HG02973 (cell line): ENCODE measurements around the gene REEP1.

Experiments
- ATAC-seq: cut with Tn5 transposase; IDR thresholded peaks from one replicate; pipeline ENCODE4 v1.9.1; 2021; ENCODE audit warnings: moderate library complexity; ENCODE audit not compliant: unreplicated experiment

REEP1 gene, protein sequence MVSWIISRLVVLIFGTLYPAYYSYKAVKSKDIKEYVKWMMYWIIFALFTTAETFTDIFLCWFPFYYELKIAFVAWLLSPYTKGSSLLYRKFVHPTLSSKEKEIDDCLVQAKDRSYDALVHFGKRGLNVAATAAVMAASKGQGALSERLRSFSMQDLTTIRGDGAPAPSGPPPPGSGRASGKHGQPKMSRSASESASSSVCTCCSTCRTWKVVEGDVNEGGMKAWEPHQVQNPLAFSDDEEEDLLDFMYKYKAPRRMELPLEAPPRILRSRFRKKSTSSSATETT

DNA sequence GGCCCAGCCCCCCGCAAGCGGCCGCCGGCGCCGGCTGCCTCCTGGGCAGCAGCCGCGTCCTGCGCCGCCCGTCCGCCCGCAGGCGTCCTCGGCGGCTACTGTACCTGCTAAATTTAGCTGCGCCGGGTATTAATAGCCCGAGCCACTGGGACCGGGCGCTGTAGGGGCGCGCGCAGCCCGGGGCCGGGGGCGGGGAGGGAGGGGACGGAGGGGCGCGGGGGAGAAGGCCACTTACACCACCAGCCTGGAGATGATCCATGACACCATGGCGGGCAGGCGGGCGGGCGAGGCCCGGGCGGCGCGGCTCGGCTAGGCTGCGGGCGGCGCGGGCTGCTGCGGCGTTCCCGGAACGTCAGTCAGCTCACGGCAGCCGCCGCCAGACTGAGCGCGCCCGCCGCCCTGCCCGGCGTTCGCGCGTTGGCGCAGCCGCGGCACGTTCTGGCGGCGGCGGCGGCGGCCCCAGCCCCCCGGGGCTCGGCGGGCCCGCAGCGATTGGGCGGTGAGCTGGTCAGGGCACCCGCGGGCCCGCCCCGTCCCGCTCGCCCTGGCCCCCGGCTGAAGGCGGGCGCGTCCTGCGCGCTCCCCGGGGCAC, at the start of gene REEP1:
TSS of gene REEP1 (minus strand) at position 383 of the 592 bp plus-strand sequence. CDS start at position 267, 116 bp downstream.
- ATAC-seq = no peak

DNA sequence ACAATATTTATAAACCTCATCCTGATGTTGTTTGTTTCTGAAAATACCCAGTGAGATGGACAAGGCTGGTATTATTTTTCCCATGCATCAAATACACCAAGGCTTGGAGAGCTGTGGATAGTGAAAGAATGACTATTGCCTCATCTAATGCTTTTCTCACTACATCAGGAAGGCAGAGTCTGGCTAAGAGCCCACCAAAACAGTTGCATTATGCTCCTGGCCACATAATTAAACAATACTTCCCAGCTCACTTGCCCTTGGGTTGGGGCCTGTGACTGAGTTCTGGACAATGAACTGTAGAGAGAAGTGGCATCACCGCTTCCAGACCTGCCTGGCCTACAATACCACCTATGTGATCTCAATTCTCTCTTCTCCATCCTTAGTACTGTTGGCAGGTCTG, 46.4 kb upstream of the REEP1 start:
- no peak for ATAC-seq

DNA sequence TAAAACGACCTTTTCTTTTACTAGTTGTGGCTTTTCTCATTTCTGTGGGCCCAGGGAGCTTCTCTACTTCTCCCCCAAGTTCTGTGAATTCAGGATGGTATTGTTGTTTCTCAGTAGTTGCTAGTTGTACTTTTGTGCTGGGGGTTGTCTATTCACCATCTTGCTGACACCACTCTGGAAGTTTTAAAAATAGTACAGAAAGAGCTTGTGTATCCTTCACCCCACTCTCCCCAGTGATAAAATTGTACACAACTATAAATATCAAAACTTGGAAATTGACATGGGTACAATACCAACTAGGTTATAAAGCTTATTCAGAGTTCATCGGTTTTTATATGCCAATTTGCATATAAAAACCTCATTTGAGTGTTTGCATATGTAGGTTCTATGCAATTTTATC, 45.3 kb upstream of the REEP1 start:
- no peak for ATAC-seq

DNA sequence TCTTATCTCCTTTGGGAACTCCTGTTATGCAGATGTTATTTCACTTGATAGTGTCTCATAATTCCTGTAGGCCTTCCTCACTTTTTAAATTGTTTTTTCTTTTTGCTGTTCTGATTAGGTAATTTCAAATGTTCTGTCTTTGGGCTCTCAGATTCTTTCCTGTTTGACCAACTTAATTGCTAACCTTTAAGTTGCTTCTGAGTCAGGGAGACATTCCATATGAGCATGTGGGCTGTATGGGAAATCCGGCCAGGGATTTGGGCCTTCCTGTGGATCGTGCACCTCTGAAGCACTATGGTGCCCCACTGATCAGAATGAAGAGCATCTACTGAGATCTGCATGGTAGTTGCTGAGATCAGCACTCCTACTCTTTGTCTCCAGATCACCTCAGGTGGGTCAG, 44.7 kb upstream of the REEP1 start:
- ATAC-seq = no peak

DNA sequence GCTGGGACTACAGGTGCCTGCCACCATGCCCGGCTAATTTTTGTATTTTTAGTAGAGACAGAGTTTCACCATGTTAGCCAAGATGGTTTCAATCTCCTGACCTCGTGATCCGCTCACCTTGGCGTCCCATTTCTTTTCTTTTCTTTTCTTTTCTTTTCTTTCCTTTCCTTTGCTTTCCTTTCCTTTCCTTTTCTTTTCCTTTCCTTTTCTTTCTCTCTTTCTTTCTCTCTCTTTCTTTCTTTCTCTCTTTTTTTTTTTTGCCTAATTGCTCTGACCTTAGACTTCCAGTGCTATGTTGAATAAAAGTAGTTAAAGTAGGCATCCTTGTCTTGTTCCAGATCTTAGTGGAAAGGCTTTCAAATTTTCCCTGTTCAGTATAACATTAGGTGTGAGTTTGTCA, 41.0 kb upstream of the REEP1 start:
- no peak for ATAC-seq

DNA sequence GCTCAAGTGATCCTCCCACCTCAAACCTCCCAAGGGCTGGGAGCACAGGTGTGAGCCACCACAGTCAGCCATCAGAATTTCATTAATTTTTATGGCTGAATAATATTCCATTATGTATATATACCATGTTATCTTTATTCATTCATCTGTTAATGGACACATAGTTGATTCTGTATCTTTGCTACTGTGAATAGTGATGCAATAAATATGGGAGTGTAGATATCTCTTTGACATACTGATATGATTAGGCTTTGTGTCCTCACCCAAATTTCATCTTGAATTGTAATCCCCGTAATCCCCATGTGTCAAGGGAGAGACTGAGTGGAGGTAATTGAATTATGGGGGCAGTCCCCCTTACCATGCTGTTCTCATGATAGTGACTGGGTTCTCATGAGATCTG, 38.2 kb upstream of the REEP1 start:
- ATAC-seq = no peak

DNA sequence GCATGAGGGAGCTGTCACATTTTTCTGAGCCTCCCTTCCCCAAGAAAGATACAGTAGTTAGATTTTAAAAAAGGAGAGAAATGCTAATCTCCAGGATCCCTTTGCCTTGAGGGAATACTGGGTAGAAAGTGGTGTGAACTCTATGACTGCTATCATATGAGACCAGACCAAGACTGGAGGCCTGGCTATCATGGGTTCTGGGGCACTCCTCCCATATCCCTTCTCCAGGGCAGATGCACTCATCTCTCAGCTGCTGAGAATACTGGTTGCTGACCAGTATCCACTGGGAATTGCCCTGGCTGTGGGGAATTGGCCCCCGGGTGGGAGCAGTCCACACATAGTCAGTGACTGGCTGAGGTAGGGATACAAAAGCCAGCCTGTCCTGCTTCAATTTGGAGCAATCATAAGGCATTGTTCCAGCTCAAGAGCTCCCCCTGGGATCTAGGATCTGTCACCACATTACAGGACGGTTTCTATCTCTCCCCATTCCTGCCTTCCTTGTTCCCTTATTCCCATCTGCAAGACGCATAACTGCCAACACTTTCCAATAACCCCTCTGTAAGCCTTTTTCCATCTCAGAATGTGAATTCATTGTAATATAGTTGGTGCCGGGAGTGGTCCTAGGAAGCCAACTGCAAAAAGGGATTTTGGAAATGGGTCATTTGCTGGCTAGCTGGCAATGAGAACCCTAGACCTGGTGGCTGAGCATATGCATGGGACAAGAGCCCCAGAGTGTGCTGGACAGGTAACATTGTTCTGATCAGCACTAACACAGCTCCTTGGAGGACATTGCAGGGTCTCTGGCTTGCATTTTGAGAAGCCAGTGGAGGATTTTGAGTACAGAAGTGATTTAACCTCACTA, 35.4 kb upstream of the REEP1 start:
- ATAC-seq = no peak

DNA sequence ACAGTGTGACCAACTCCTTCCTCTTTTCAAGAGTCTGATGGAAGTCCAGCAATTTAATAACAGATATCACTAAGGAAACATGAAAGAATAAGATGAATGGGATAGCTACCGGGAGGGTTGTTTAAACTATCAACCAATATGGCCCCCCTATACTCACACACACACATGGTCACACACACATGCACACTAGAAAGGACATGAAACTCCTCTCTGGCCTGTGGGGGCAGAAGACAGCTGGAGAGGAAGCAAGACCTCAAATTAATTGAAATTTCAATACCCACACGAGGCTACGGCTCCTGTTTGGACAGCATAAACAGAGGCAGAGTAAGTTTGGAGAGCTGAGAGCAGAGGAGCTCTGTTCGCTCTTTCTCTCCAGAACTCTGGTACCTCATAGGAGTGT, 34.7 kb upstream of the REEP1 start:
- no peak for ATAC-seq

DNA sequence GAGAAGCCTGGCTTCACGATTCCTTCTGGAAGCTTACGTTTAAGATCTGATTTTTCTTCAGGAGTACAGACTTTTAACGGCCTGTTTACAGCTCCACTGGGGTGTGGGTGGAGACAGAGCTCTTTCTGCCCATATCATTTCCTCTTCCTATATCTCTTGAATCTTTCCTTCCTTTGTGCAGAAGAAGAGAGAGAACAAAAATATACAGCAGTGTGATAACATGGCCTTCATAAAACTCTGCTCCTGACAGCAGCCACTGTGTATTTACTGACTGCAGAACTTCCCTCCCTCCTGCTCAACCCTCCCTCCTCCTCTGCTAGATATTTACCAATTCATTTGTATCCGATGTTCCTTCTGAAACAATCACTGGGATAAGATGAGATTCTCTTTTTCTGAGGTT, 34.1 kb upstream of the REEP1 start:
- no peak for ATAC-seq

DNA sequence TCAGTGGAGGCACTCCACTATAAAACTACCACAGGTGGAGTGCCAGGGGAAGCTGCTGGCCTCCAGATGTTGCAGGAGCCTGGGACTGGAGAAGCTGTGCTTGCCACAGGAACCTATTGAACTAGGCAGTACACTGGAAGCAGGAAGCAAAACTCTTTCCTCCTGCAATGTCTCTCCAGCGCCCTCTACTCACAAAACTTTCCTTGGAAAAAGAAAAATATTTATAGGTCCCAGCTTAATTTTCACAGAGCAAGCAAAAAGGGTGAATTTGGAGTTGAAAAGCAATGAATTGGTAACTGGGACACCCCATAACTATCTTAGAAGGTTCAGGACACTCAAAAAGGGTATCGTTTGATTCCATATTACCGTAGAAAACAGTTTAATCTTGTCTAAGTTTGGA, 33.2 kb upstream of the REEP1 start:
- ATAC-seq = no peak

DNA sequence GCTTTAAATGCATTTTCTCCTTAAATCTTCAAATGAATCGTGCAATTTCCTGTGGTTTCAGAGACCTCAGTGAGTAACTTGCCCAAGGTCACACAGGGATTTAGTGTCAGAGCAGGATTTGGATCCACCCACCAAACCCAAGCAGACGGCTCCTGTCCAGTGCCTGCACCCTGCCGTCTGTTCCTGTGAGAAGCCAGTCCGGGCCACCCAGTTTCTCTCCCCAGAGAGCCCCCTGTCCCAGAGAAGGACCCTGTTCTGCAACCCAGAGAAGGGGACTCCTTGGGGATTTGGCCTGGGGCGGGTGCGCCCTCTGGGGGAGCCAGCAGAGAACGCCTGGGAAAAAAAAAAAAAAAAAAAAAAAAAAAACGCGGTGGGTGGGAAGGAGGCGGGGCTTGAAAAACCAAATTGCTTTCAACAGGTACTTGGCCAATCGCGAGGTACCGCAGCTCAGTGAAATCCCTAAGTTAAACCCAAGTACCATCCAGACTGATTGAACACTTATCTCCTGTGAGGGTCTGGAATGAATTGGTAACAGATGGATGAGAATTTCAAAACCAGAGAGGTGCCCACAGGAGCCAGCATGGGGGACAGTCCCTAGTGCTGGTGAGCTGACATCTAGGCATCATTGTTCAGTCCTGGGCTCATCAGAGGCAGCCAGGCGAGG, 30.9 kb upstream of the REEP1 start:
- no peak for ATAC-seq

DNA sequence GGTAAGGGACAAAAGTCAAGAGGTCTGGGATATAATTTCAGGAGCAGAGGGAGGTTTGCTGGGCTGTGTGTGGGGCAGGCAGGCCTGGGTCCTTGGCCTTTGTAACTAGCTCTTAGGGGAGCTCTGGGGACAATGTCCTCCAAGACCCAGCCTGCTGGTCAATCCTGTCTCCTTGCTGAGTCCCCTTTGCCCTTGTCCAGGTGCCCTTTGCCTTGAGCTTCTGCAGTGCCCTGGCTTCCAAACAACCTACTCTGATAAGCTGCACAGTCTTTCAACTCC, 30.0 kb upstream of the REEP1 start:
- ATAC-seq = no peak

DNA sequence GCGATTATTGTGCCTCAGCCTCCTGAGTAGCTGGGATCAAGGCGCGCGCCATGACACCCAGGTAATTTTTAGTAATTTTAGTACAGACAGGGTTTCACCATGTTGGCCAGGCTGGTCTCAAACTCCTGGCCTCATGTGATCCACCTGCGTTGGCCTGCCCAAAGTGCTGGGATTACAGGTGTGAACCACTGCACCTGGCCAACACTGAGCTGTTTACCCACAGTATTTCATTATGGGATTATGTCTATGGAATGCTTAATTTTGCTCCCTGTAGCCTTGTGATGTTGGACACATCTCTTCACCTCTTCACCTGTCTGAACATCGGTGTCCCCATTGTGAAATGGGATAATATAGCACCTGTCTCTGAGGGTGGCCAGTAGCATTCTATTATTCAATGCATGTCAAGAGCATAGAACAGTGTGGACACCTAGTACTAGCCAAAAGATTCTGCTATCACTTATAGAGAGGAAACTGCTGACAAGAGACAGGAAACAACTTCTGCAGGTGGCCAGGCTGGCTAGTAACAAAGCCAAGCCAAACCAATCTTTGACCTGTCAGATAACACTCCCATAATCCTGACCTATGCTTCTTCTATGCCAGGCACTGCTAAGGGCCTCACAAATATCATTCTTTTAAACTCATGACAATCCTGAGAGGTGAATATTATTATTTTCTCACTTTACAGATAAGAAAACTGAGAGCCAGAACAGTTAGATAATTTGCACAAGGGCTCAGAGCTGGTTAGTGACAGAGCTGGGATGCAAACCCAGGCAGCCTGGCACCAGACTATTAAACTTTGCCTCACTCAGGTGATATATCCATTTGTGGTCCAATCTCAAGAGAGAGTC, 29.4 kb upstream of the REEP1 start:
- no peak for ATAC-seq

DNA sequence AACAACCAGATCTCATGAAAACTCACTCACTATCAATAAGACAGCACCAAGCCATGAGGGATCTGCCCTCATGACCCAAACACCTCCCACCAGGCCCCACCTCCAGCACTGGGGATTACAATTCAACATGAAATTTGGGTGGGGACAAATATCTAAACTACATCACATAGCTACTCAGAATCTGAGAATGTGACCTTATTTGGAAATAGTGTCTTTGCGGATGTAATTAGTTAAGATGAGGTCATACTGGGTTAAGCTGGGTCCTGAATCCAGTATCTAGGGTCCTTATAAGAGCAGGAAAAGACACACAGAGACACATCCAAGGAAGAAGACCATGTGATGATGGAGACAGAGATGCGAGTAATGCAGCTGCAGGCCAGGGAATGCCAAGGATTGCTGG, 27.5 kb upstream of the REEP1 start:
- no peak for ATAC-seq

DNA sequence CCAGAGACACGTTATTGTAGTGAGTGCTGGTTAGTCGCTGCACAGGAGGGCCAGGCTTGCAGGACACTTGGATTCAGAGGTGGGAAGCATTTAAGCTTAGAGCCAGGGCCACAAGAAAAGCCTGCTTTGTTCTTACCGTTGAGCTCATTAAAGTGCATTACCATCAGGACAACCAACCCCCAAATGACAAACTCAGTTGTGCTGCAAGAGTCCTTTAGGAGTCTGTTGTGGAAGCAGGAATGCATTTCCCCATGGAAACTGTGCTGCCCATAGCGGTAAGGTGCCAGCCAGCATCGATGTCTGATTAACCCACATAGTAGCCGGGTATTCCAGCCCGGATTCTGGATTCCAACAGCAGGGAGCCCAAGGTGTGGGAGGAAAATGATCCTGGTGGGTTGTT, 23.4 kb upstream of the REEP1 start:
- ATAC-seq = no peak

DNA sequence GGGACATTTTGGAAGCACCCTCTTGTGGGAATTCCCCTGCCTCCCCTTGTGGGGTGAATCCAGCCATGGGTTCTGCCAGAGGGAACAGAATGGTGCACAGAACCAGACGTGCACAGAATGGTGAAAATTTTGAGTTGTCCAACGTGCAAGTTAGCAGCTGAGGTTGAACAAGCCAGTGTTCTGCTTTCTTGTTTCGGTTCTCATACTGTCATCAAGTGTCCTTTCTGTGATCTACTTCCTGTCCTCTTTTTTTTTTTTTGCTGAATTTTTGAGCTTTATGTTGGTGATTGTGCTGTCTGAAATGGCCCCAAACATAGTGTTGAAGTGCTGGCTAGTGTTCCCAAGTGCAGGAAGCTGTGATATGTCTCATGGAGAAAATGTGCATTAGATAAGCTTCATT, 21.5 kb upstream of the REEP1 start:
- ATAC-seq = peak; percentile 80

DNA sequence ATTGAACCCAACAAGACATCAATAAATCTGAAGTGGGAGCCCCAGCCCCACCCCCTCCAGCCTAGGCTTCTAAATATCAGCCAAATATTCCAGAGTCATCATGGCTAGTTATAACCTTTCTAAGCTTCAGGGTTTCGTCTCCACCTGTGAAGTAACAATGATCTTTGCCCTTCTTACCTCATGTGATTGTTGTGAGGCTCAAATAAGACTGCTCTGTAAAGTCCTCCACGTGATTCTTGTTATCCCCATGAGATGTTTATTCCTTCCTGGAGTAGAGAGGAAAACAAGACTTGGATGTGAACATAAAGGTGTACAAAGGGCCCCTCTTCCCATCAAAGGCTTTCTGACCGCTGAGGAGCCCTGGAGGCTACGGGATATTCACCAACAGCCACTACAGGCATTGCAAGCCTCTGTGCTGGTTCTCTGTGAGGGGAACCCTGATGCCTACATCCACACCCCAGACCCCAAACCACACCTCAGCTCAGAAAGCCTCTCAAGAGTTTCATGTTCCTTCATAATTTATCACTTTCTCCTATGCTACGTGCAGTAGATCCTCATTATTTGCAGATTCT, 20.1 kb upstream of the REEP1 start:
- no peak for ATAC-seq

DNA sequence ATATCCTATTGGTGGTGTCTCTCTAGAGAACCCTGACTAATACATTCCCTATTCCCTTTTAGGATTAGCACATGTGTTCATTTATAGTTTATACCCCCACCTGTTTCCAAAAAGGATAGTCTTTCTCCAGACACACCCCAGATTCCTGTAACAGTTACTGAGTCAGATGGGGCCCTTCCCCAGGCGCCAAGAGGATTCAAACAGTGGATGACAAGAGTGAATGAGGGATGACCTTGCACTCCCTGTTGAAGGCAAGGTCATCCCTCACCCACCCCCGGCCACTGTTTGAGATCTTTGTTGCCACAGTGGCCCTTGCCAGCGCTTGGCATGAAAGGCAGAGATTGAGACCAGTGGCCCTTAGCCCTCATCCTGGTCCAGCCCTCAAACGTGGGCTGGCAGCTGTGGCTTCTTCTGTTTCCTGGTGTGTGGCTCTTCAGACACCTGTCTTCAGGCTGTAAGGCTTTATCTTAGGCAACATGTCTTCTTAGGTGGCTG, 15.3 kb upstream of the REEP1 start:
- no peak for ATAC-seq

DNA sequence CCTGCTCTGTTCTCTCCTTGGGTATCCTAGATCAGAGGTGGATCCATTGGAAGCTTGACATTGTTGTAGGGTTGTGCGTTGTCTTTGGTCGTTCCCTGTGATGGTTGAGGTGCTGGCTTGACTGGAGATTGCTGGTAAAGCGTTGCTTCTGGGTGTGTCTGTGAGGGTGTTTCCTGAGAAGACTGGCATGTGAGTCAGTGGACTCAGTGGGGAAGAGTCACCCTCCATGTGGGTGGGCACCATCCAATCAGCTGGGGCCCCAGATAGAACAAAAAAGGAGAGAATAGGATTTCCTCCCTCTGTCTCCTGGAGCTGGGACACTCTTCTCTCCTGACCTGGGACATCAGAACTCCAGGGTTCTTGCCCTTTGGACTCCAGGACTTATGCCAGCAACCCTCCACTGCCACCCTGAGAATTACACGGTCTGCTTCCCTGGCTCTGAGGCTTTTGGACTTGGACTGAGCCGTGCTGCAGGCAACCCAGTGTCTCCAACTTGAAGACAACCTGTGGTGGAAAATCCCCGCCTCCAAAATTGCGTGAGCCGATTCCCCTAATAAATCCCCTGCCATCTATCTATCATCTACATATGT, 14.8 kb upstream of the REEP1 start:
- no peak for ATAC-seq

DNA sequence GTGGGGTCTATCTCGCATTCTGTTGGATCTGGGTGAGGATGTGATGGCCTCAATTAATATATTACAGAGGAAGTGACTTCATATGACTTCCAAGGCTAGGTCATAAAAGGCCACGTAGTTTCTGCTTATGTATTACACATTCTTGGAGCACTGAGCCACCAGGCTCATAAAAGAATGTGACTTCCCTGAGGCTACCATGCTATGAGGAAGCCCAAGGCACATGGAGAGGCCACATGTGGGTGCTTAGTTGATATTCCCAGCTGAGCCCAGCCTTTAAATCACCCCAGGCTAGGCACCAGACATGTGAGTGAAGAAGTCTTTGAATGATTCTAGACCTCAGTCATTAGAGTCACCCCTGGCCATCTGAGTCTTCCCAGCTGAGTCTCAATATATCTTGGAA, 13.3 kb upstream of the REEP1 start:
- ATAC-seq = no peak
